ENCODE results near the gene ZNF827.
A peak's percentile ranks its signal among the peaks of the same experiment; 100 is the strongest.

The ZNF827 gene

DNA sequence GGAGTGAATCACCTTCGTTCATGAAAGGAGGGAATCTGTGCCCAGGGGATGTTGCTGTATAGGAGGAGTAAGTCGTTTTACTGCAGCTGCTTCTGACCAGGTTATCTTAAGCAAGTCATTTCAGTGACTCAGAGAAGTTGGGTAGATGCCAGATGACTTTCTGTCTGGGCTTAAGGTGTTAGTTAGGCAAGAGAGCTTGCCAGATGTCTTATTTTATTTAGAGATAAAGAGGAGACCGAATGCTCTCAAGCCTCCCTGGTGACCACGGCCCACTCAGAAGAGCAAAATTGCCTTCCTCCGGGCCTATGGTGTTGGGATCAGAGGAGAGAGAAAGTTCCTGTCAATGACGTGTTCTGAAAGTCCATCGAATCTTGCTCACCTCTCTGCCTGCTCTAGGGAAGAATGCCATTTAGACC is 16.3 kb upstream of the ZNF827 start:
- Histone ChIP-seq H3K4ac (ENCODE audit: low read depth in 1 of 2, low read length in 2 of 2) (no peak overlapping the region), H3K79me1 (replicated peaks; ENCODE audit: low read length, poor library complexity, severe bottlenecking) (no peaks in the 10 kb centered on the region), H3K27ac (ENCODE audit: low read length, poor library complexity, severe bottlenecking) (no peak overlapping the region), H2BK120ac (ENCODE audit: low read depth, low read length) (no peak overlapping the region), H2BK12ac (ENCODE audit: low read length in 2 of 2) (no peak overlapping the region), H3K14ac (ENCODE audit: low read length in 2 of 2) (no peak overlapping the region), H3K4me2 (ENCODE audit: low read length, poor library complexity, severe bottlenecking) (no peak overlapping the region), H2BK5ac (ENCODE audit: low read depth, low read length, poor library complexity, severe bottlenecking) (no peak overlapping the region), H2AK5ac (ENCODE audit: low read length, severe bottlenecking) (no peak overlapping the region), H3K27me3 (ENCODE audit: control insufficient read depth in 1 of 2, insufficient read depth in 1 of 2, low read length in 2 of 2) (no peaks in the 10 kb centered on the region), H3K9me3 (ENCODE audit: control insufficient read depth, low read length) (no peaks in the 10 kb centered on the region), H3K23ac (ENCODE audit: low read length in 2 of 2) (no peak overlapping the region), H4K91ac (ENCODE audit: low read length) (no peak overlapping the region), H3K36me3 (ENCODE audit: control insufficient read depth in 1 of 2, insufficient read depth in 2 of 2, low read depth in 1 of 2, low read length in 2 of 2) (no peaks in the 10 kb centered on the region), H3K9ac (ENCODE audit: low read length) (peak overlapping the region; percentile 22), H2AFZ (ENCODE audit: low read depth, low read length) (no peak overlapping the region), H2BK15ac (ENCODE audit: low read depth, poor library complexity, severe bottlenecking) (no peak overlapping the region), H3K18ac (ENCODE audit: low read depth in 1 of 2, low read length in 2 of 2) (no peak overlapping the region), H3K4me1 (ENCODE audit: control insufficient read depth, insufficient read depth, low read depth, low read length) (peaks cover 4% of the 10 kb centered on the region), H3K4me3 (ENCODE audit: insufficient read depth in 1 of 2, low read depth in 1 of 2, low read length in 2 of 2) (no peak overlapping the region), H4K8ac (ENCODE audit: low read length) (no peak overlapping the region)
- DNase-seq, result peak; percentile 73
- 57% methylated on average over 7 of the region's 7 CpGs for WGBS

DNA sequence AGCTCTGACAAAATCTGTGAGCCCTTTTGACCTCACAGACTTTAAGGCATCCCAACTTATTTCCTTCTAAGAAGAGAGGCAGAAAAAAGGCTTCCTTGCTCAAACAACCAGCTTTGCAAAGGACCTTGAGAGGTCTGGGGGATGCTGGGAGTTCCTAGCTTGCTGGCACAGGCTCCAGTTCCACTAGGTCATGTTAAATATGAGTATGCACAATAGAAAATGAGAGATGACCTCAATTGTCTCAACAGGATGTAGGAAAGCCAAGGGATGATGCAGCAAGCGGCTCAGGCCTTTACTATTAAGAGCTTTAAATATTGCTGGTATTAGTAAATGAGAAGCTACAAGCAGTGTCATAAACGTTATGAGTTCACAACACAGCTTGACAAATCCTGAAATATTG is 13.3 kb upstream of the ZNF827 start:
- H4K91ac ChIP-seq (ENCODE audit: low read length), result no peak overlapping the region
- H2BK120ac ChIP-seq (ENCODE audit: low read depth, low read length), result no peak overlapping the region
- no peak overlapping the region for H3K9ac ChIP-seq (ENCODE audit: low read length)
- no peak overlapping the region for H3K14ac ChIP-seq (ENCODE audit: low read length in 2 of 2)
- no peak overlapping the region for H3K4ac ChIP-seq (ENCODE audit: low read depth in 1 of 2, low read length in 2 of 2)
- no peaks in the 10 kb centered on the region for H3K9me3 ChIP-seq (ENCODE audit: control insufficient read depth, low read length)
- 96% methylated on average over 2 of the region's 2 CpGs for WGBS
- H3K23ac ChIP-seq (ENCODE audit: low read length in 2 of 2), result no peak overlapping the region
- H3K18ac ChIP-seq (ENCODE audit: low read depth in 1 of 2, low read length in 2 of 2), result no peak overlapping the region
- H2BK12ac ChIP-seq (ENCODE audit: low read length in 2 of 2), result no peak overlapping the region
- H3K4me3 ChIP-seq (ENCODE audit: insufficient read depth in 1 of 2, low read depth in 1 of 2, low read length in 2 of 2), result no peak overlapping the region
- H3K4me1 ChIP-seq (ENCODE audit: control insufficient read depth, insufficient read depth, low read depth, low read length), result peaks cover 4% of the 10 kb centered on the region
- no peak overlapping the region for H3K4me2 ChIP-seq (ENCODE audit: low read length, poor library complexity, severe bottlenecking)
- no peak overlapping the region for H2BK15ac ChIP-seq (ENCODE audit: low read depth, poor library complexity, severe bottlenecking)
- H2AK5ac ChIP-seq (ENCODE audit: low read length, severe bottlenecking), result no peak overlapping the region
- H4K8ac ChIP-seq (ENCODE audit: low read length), result no peak overlapping the region
- no peak for DNase-seq
- no peaks in the 10 kb centered on the region for H3K79me1 ChIP-seq (replicated peaks; ENCODE audit: low read length, poor library complexity, severe bottlenecking)
- no peaks in the 10 kb centered on the region for H3K27me3 ChIP-seq (ENCODE audit: control insufficient read depth in 1 of 2, insufficient read depth in 1 of 2, low read length in 2 of 2)
- H3K27ac ChIP-seq (ENCODE audit: low read length, poor library complexity, severe bottlenecking), result no peak overlapping the region
- no peak overlapping the region for H2AFZ ChIP-seq (ENCODE audit: low read depth, low read length)
- H3K36me3 ChIP-seq (ENCODE audit: control insufficient read depth in 1 of 2, insufficient read depth in 2 of 2, low read depth in 1 of 2, low read length in 2 of 2), result no peaks in the 10 kb centered on the region
- H2BK5ac ChIP-seq (ENCODE audit: low read depth, low read length, poor library complexity, severe bottlenecking), result no peak overlapping the region

DNA sequence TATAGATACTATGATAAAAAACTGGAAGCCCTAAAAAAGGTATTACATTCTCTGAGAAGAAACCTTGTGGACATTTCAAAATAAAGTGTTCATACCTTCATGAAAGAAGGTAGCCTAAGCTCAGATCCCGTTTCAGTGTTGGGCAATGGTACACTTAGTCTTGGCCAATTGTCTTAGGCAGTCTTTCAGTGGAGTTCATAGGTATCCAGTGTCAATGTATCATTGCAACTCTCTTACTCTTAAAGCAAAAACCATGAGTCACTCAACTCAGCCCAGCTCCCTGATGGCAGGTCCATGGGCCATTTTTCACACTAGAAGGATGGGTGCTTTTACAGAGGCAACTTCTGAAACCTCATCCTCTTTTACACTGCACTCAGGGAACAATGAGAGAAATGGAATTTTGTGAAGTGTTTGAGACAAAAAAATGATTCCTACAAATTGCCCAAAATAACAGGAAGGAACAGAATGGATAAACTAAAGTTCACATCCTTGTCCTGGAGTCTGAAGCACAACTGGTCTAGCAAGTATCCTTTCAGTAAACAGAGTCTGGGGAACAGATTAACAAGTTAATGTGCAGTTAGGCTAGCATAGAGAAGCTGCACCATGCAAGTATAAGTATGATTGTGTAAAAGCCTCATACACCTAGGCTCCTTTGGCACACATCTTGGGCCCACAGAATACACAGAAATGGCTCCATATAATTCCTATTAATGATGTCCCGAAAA is 7.0 kb upstream of the ZNF827 start:
- WGBS, result 76% methylated on average over 2 of the region's 2 CpGs
- no peaks in the 10 kb centered on the region for H3K4me1 ChIP-seq (ENCODE audit: control insufficient read depth, insufficient read depth, low read depth, low read length)
- H3K27ac ChIP-seq (ENCODE audit: low read length, poor library complexity, severe bottlenecking), result no peak overlapping the region
- no peak overlapping the region for H2BK15ac ChIP-seq (ENCODE audit: low read depth, poor library complexity, severe bottlenecking)
- no peak overlapping the region for H2BK120ac ChIP-seq (ENCODE audit: low read depth, low read length)
- no peak overlapping the region for H3K18ac ChIP-seq (ENCODE audit: low read depth in 1 of 2, low read length in 2 of 2)
- no peaks in the 10 kb centered on the region for H3K79me1 ChIP-seq (replicated peaks; ENCODE audit: low read length, poor library complexity, severe bottlenecking)
- H2BK12ac ChIP-seq (ENCODE audit: low read length in 2 of 2), result no peak overlapping the region
- no peak overlapping the region for H4K91ac ChIP-seq (ENCODE audit: low read length)
- DNase-seq, result no peak
- H3K9ac ChIP-seq (ENCODE audit: low read length), result no peak overlapping the region
- no peak overlapping the region for H2BK5ac ChIP-seq (ENCODE audit: low read depth, low read length, poor library complexity, severe bottlenecking)
- H2AK5ac ChIP-seq (ENCODE audit: low read length, severe bottlenecking), result no peak overlapping the region
- no peak overlapping the region for H3K4me3 ChIP-seq (ENCODE audit: insufficient read depth in 1 of 2, low read depth in 1 of 2, low read length in 2 of 2)
- no peak overlapping the region for H3K23ac ChIP-seq (ENCODE audit: low read length in 2 of 2)
- no peak overlapping the region for H4K8ac ChIP-seq (ENCODE audit: low read length)
- H3K27me3 ChIP-seq (ENCODE audit: control insufficient read depth in 1 of 2, insufficient read depth in 1 of 2, low read length in 2 of 2), result no peaks in the 10 kb centered on the region
- H3K36me3 ChIP-seq (ENCODE audit: control insufficient read depth in 1 of 2, insufficient read depth in 2 of 2, low read depth in 1 of 2, low read length in 2 of 2), result no peaks in the 10 kb centered on the region
- H3K14ac ChIP-seq (ENCODE audit: low read length in 2 of 2), result no peak overlapping the region
- no peak overlapping the region for H2AFZ ChIP-seq (ENCODE audit: low read depth, low read length)
- H3K4ac ChIP-seq (ENCODE audit: low read depth in 1 of 2, low read length in 2 of 2), result no peak overlapping the region
- no peaks in the 10 kb centered on the region for H3K9me3 ChIP-seq (ENCODE audit: control insufficient read depth, low read length)
- H3K4me2 ChIP-seq (ENCODE audit: low read length, poor library complexity, severe bottlenecking), result no peak overlapping the region

DNA sequence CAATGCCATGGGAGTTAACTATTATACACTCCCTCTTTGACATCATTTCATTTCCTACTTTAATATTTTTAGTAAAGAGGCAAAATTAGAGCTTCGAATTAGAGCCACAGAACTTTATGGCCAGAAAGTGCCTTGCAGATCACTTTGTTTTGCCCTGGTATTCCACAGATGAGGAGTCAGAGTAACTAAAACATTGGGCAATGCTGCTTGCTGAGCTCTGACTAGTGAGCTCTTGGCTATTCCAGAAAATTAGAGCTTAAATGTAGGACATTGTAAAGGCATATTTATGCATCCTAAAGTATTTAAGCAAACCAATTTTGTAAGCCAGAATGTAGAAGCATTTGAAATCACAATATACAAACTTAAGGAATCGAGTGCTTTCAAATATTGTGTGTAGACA is 6.3 kb upstream of the ZNF827 start:
- H3K4me1 ChIP-seq (ENCODE audit: control insufficient read depth, insufficient read depth, low read depth, low read length), result no peaks in the 10 kb centered on the region
- H2BK15ac ChIP-seq (ENCODE audit: low read depth, poor library complexity, severe bottlenecking), result no peak overlapping the region
- H3K27me3 ChIP-seq (ENCODE audit: control insufficient read depth in 1 of 2, insufficient read depth in 1 of 2, low read length in 2 of 2), result no peaks in the 10 kb centered on the region
- H4K91ac ChIP-seq (ENCODE audit: low read length), result no peak overlapping the region
- H3K4ac ChIP-seq (ENCODE audit: low read depth in 1 of 2, low read length in 2 of 2), result no peak overlapping the region
- H2BK5ac ChIP-seq (ENCODE audit: low read depth, low read length, poor library complexity, severe bottlenecking), result no peak overlapping the region
- H2AFZ ChIP-seq (ENCODE audit: low read depth, low read length), result no peak overlapping the region
- no peak overlapping the region for H3K9ac ChIP-seq (ENCODE audit: low read length)
- no peaks in the 10 kb centered on the region for H3K79me1 ChIP-seq (replicated peaks; ENCODE audit: low read length, poor library complexity, severe bottlenecking)
- no peaks in the 10 kb centered on the region for H3K36me3 ChIP-seq (ENCODE audit: control insufficient read depth in 1 of 2, insufficient read depth in 2 of 2, low read depth in 1 of 2, low read length in 2 of 2)
- H3K14ac ChIP-seq (ENCODE audit: low read length in 2 of 2), result no peak overlapping the region
- H4K8ac ChIP-seq (ENCODE audit: low read length), result no peak overlapping the region
- WGBS, result 93% methylated on average over 2 of the region's 2 CpGs
- no peak overlapping the region for H2AK5ac ChIP-seq (ENCODE audit: low read length, severe bottlenecking)
- no peak overlapping the region for H2BK120ac ChIP-seq (ENCODE audit: low read depth, low read length)
- no peak overlapping the region for H2BK12ac ChIP-seq (ENCODE audit: low read length in 2 of 2)
- no peaks in the 10 kb centered on the region for H3K9me3 ChIP-seq (ENCODE audit: control insufficient read depth, low read length)
- DNase-seq, result no peak
- H3K23ac ChIP-seq (ENCODE audit: low read length in 2 of 2), result no peak overlapping the region
- no peak overlapping the region for H3K27ac ChIP-seq (ENCODE audit: low read length, poor library complexity, severe bottlenecking)
- no peak overlapping the region for H3K18ac ChIP-seq (ENCODE audit: low read depth in 1 of 2, low read length in 2 of 2)
- no peak overlapping the region for H3K4me2 ChIP-seq (ENCODE audit: low read length, poor library complexity, severe bottlenecking)
- no peak overlapping the region for H3K4me3 ChIP-seq (ENCODE audit: insufficient read depth in 1 of 2, low read depth in 1 of 2, low read length in 2 of 2)
